Epithelial cell of prostate (primary cell): ENCODE results near the gene INSL3.
"Not testable (repeated sequence)": the region's sequence is repeated elsewhere in the genome, so short reads cannot be mapped to it uniquely, and the experiment has no call there.

ENCODE experiments used
- DNase-seq: peaks from one replicate; pipeline ENCODE4 v3.0.0-alpha.2; 2011; ENCODE audit warnings: low read depth, low spot score
- H3K27ac ChIP-seq: fragments of 450-650 bp; 2 replicates; pipeline ENCODE4 v1.5.1; 2017; ENCODE audit warnings: mild to moderate bottlenecking

Gene INSL3

GRCh38 chr19:17790059-17790780, 31.1 kb downstream of the INSL3 start:
- H3K27ac ChIP-seq, result peak overlapping the region; percentile 52
- no peak for DNase-seq

GRCh38 chr19:17788632-17789031, 32.7 kb downstream of the INSL3 start:
- DNase-seq, result no peak
- H3K27ac ChIP-seq, result no peak overlapping the region

GRCh38 chr19:17787274-17787913, 33.9 kb downstream of the INSL3 start:
- no peak overlapping the region for H3K27ac ChIP-seq
- no peak for DNase-seq

GRCh38 chr19:17784201-17785008, 36.9 kb downstream of the INSL3 start:
- H3K27ac ChIP-seq, result no peak overlapping the region
- DNase-seq, result no peak

- not testable (repeated sequence) for H3K27ac ChIP-seq, DNase-seq
Measured at GRCh38 chr19:17783721-17784120, 37.6 kb downstream of the INSL3 start.

- no peak overlapping the region for H3K27ac ChIP-seq
- no peak for DNase-seq
Measured at GRCh38 chr19:17780781-17781180, 40.5 kb downstream of the INSL3 start.

GRCh38 chr19:17778968-17779929, 42.1 kb downstream of the INSL3 start:
- DNase-seq, result no peak
- H3K27ac ChIP-seq, result no peak overlapping the region

GRCh38 chr19:17778251-17778967, 42.9 kb downstream of the INSL3 start:
- H3K27ac ChIP-seq, result no peak overlapping the region
- no peak for DNase-seq

GRCh38 chr19:17777840-17778239, 43.5 kb downstream of the INSL3 start:
- not testable (repeated sequence) for DNase-seq, H3K27ac ChIP-seq

GRCh38 chr19:17775991-17776803, 45.1 kb downstream of the INSL3 start:
- DNase-seq, result no peak
- H3K27ac ChIP-seq, result no peak overlapping the region

GRCh38 chr19:17775245-17775927, 45.9 kb downstream of the INSL3 start:
- DNase-seq, result no peak
- H3K27ac ChIP-seq, result no peak overlapping the region

GRCh38 chr19:17772172-17772571, 49.1 kb downstream of the INSL3 start:
- H3K27ac ChIP-seq, result no peak overlapping the region
- DNase-seq, result no peak

- H3K27ac ChIP-seq, result no peak overlapping the region
- DNase-seq, result no peak
Measured at GRCh38 chr19:17770613-17771012, 50.7 kb downstream of the INSL3 start.

GRCh38 chr19:17767559-17767958, 53.8 kb downstream of the INSL3 start:
- no peak for DNase-seq

GRCh38 chr19:17766543-17767131, 54.7 kb downstream of the INSL3 start:
- H3K27ac ChIP-seq, result no peak overlapping the region
- DNase-seq, result no peak

More at GRCh38 chr19:17767559-17767958, 53.8 kb downstream of the INSL3 start:
- no peak overlapping the region for H3K27ac ChIP-seq
